LHCN-M2 (cell line): ENCODE data around the gene PINLYP. TPM values are rescaled to one million over a fixed set of nuclear protein-coding genes. Genes with fewer than 3 reads are reported as not detected.

Experiments
- DNase-seq: peaks from one replicate; pipeline ENCODE4 v3.0.0-alpha.2; 2012; ENCODE audit warnings: low read depth
- total RNA-seq: library from RNA; depleted of rRNA; stranded (reverse); fragments of >200 nt; gene quantifications from 2 replicates; pipeline ENCODE4 v1.2.3, GENCODE V29; 2014

Gene PINLYP
- total RNA-seq, 1 experiment from 2014 or later: 0.29 TPM

- no peak for DNase-seq
These were observed 26.9 kb upstream of the PINLYP start for GRCh38 chr19:43548706-43549105.

DNA sequence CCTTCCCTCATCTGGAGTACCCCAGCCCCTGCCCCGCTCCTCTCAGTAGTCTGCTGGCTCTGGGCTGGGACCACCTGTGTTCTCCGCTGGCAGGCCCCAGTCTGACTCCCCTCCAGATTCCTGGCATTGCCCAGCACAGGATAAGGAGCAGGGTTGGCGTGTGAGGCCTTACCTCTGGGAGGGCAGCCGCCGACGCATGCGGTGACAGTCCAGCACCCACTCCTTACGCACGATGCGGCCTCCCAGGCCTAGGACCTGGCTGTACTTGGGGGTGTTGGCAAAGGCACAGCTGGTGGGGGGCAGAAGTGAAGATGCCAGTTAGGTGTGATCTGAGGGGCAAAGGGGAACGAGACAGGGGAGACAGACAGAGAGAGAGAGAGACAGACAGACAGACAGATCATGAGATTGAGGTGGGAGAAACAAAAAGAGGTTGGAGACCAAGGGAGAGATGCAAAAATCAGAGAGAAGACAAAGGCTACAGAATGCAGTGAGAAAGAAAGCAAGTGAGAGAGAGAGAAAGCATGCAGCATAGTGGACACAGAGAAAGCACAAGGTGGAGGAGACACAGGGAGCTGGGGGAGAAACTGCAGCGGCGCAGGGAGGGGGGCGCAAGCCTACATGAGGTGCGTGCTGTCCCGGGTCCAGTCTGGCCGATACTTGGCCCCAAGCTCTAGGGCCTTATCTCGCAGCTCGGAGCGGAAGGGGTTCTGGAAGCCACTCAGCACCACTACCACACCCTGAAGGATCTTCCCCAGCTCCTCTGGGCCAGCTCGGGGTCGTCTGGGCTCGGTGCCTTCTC lies 24.0 kb upstream of the PINLYP start:
- no peak for DNase-seq

GRCh38 chr19:43552198-43552450 lies 23.5 kb upstream of the PINLYP start:
- DNase-seq: no peak

DNA sequence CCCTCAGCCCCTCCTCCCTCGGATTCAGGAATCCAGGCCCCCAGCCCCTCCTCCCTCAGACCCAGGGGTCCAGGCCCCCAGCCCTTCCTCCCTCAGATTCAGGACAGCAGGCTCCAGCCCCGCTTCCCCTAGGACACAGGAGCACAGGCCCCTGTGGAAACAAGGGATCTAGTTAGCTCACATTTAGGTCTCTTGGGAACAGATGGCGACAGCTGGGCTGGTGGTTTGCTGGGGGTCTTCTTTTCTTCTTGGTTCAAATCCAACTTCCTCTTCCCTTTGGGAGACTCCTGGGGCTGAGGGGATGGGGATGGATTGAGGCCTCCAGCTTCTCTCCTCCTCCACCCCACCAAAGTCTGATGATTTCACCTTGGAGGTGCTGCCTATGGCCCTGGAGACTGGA lies 23.0 kb upstream of the PINLYP start:
- DNase-seq: no peak

GRCh38 chr19:43553656-43554055 lies 21.9 kb upstream of the PINLYP start:
- no peak for DNase-seq

DNA sequence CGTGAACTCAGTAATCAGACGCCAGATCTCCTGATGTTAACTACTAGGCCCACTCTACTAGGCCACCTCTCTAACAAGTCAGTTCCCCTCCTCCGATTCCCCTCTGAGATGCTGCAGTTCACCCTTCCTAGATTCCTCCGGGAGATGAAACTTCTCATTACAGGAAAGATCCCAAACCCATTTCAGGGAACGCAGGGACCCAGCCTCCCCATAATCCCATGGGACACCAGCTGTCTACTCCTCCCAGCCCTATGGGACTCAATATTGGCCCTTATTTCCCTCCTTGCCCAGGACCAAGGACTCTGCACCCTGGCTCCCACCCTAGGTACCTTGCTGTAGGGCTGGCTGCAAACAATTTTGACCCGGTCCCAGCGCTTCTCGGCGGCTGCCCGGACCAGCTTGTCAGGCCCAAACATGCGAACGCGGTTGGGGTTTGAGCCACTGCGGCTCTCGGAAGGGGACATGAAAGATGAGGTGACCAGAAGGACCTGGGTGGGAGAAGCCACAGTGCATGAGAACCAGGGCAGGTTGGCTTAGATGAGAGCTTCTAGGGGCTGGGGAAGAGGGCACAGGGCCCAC lies 21.2 kb upstream of the PINLYP start:
- no peak for DNase-seq

GRCh38 chr19:43555185-43555770 lies 20.3 kb upstream of the PINLYP start:
- peak; percentile 66 for DNase-seq

- peak; percentile 49 for DNase-seq
These were observed 14.9 kb upstream of the PINLYP start for GRCh38 chr19:43560687-43561086.

- DNase-seq: no peak
These were observed 14.2 kb upstream of the PINLYP start for GRCh38 chr19:43561139-43561970.

GRCh38 chr19:43562226-43562697 lies 13.3 kb upstream of the PINLYP start:
- no peak for DNase-seq

GRCh38 chr19:43562698-43563241 lies 12.8 kb upstream of the PINLYP start:
- peak; percentile 97 for DNase-seq

- DNase-seq: no peak
These were observed 11.7 kb upstream of the PINLYP start for GRCh38 chr19:43563816-43564457.

GRCh38 chr19:43564800-43565199 lies 10.8 kb upstream of the PINLYP start:
- DNase-seq: no peak

DNA sequence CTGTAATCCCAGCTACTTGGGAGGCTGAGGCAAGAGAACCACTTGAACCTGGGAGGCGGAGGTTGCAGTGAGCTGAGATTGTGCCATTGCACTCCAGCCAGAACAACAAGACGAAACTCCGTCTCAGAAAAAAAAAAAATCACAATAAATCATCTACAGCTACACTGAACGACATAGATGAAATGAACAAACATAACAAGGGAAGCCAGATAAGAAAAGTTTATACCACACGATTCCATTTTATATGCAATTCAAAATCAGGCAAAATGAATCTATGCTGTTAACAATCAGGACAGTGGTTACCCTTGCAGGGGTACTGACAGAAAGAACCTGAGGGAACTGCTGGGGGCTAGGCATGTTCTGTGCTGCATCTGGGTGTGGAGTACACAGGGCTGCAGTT lies 5.9 kb upstream of the PINLYP start:
- DNase-seq: no peak

DNA sequence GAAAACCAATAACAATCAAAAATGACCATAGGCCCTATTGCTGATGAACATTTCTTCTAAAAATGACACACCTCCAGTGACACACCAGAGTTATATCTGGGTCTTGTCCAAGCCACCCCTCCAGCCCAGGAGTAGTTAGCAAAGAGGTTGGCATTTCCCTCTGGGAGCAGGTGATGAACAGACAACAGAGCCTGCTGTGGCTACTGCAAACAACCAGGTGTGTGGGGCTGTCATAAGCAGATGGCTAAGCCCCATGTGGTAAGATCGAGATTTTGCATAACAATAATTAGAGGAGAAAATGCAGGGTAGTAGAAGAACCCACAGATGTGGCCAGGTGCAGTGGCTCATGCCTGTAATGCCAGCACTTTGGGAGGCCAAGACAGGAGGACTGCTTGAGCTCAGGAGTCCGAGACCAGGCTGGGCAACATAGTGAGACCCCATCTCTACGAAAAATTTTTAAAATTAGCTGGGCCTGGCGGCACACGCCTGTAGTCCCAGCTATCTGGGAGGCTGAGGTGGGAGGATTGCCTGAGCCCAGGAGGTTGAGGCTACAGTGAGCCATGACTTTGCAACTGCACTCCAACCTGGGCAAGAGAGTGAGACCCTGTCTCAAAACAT lies 5.3 kb upstream of the PINLYP start:
- no peak for DNase-seq

- DNase-seq: no peak
These were observed 3.4 kb upstream of the PINLYP start for GRCh38 chr19:43572171-43572588.

DNA sequence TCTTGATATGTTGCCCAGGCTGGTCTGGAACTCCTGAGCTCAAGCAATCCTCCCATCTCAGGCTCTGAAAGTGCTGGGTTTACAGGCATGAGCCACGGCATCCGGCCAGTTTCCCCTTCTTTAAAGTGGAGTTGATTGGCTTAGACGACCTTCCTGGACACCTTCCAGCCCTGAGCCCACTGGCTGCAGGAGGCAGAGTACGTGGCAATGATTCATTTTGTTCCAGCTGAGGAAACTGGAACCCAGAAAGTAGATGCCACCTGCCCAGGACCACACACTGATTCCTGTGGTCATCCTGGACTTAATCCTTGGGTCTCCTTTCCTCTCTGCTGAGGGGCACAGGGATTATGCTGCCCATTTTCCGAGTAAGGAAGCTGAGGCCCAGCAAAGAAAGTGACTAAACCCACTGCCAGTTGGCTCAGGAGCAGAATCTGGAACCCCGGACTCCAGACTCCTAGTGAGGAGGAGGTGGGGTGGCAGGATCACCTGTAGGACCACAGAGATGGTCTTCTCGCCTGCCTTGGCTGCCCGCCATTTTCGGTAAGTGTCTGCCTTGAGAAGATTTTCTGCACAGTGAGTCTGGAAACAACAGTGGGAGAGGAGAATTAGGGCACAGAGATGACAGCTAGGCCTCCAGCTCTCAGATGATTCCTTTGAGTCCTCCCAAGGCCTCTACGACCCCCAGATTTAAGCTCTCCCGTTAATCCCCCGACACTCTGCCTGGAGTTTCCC lies 1.0 kb upstream of the PINLYP start:
- DNase-seq: peak; percentile 53

GRCh38 chr19:43575955-43576878 lies 616 bp downstream of the PINLYP start:
- DNase-seq: no peak

- no peak for DNase-seq
These were observed 3.2 kb downstream of the PINLYP start for GRCh38 chr19:43578787-43579186.
